SKM-1 (cell line): ENCODE data around the gene TRIO.

ENCODE experiments used
- DNase-seq: peaks from one replicate; lab custom pipeline; 2025; ENCODE audit not compliant: unreplicated experiment; lab: John Stamatoyannopoulos, UW

The TRIO gene

DNA sequence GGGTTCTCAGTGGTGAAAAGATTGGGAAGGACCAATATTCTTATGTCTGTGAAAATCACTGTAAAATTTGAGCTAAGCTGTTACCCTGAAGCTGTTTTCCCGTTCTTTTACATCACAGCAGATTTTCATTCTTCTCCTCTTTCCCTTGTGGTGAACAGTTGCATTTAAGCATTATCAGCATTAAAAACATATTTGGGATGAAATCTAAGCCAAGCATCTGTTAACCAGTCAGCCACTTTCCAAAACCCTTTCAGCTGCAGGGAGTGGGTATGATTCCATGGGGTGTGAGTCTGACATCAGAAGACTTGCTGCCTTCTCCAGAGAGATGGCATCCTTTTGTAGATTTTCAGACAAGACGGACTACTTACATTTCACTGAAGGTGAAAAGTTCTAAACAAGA lies 97.2 kb downstream of the TRIO start:
- DNase-seq, result no peak

DNA sequence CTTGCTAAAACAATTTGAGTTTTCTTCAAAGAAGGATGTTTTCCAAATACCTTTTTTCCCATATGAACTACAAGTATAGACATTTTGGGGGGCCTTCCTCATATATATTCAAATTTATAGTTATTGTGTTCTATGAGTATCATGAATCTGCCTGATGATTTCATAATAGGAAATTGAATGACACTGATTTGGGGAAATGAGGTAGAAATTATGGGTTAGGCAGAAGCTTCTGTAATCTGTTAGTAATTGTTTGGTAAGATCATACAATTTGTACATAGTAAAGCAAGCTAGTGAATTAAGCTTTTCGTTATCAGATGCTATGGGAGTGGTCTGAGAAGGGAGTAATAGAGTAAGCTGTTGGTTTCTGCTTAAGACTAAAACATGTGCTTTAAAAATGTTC lies 98.0 kb downstream of the TRIO start:
- no peak for DNase-seq

DNA sequence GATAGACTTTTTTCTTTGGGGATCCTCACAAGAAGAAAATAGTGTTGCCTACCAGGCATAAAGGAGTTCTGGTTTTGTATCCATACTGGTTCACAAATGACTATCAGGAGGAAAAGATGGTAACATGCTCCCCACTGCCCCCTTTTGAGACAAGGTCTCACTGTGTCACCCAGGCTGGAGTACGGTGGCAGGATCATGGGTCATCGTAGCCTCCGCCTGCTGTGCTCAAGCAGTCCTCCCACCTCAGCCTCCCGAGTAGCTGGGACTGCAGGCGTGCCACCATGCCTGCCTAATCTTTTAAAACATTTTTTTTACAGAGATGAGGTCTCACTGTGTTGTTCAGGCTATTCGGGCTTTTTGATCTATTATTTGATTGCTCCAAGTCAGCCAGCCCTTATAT lies 99.3 kb downstream of the TRIO start:
- DNase-seq, result no peak

DNA sequence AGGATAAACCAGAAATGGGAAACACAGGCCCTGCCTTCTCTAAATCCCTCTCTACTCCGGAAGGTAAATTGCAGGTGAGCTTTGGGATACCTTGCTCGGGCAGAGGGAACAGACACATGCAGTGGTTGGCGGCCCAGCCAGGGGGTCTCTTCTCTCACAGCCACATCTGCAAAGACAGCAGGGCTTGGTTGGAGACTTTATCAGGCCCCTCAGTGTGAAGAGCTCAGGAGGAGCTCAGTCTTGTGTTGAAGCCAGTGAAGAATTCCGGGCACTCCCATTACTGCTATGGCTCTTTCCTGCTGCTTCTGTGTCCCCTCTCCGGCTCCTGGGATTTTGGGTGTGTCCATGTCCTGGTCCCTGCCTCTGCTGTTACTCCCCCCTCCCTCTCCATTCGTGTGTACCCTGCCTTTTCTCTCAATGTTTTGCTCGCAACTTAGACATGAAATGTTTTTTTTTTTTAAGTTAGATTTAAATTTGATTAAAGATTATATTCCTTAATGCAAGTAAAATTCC lies 99.8 kb downstream of the TRIO start:
- DNase-seq, result no peak

DNA sequence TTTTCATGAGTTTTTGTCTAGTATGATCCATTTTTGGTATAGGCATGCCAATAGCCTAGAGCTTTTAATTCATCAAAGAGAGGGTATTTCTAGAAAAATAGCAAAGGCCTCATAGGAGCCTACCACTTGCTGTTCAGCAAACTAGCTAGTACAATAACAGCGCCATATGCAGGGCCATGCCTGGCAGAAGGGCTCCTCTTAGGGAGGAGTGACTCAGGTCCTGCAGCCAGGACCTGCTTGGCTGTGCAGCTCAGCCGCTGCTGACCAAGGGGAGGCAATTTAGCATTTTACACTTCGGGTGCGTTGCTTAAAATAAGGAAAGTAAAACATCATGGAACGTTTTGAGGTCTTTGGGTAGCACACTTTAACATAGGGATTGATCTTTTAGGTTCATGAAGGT lies 100.6 kb downstream of the TRIO start:
- no peak for DNase-seq

DNA sequence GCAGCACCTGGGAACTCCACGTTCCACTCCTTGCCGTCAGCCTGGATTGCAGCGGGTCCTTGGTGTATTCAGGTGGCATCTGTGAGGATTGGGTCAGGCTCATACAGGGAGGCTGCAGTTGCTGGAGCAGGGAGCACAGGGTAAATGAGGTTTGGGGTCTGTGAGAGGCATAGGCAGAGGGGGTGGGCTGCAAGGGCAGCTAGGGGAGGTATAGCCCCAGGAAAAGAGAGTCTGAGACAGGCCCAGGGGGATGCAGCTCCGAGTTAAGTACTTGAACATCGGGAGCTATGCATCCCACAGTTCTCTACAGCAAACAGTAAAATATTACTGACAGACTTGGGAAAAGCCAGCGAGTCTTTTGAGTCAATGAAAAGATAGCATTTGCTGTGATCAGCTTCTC lies 101.6 kb downstream of the TRIO start:
- no peak for DNase-seq

DNA sequence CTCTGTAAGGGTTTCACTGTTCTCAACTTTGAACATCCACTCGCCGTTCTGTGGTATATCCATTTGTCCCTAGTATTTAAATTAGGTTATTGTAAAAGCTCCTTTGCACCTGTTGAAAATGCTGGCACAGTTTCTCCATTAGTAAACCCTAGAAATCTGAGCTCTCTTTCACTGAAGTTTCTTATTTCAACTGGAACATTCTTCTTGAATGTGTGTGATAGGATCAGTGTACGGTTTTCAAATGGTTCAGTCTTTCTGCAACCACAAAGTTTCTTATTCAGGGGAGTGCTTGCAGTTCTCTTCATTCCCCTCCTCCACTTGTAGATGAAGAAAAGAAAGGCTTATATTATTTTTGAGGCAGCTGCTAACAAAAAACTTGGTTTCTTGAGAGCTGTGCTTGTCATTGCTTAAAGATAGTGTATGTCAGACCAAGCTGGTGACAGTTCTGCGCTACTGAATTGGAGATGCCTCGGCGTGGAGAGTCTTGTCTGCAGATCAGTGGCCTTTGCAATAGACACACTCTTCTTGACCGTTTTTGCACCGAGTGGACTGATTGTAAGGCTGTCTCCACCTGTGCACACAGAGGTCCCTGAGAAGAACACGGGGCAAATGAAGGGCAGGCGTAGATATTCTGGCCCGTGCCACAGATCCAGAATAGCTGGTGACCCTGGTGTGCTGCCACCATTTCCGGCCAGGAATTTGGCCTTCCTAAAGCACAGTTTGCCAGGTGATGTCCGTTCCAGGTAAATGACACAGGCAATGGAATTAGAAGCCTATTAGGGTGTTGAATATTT lies 102.2 kb downstream of the TRIO start:
- DNase-seq, result no peak

DNA sequence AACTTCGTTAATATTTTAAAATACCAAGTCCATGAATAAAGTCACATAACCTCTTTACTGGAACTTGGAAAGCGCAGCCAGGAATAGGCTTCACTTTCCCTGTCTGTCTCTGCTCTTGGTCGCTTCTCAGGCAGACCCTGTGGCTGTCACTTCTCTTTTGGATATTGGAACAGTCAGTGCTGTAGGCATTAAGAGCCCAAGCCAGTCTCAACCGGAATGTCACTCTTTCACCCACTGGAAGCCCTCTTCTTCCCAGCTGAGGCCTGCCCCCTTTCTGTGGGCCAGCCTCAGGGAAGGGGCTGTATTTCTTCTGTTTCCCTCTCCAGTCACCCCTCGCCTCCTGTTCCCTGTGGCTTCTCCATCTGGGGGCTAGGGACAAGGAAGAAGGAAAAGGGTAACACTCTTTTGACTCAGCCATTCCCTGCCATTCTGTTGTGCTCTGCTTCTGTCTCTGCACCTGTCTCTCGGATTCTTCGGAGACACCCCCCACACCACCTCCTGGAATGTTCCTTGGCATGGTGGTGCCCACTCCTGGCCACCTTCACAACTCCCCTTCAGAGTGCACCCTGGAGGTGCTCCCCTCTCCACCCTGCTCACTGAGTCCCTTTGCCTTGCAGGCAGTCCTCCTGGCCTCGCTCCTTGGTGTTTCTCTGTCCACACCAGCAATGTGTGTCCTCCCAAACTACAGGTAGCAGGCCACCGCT lies 103.4 kb downstream of the TRIO start:
- no peak for DNase-seq

DNA sequence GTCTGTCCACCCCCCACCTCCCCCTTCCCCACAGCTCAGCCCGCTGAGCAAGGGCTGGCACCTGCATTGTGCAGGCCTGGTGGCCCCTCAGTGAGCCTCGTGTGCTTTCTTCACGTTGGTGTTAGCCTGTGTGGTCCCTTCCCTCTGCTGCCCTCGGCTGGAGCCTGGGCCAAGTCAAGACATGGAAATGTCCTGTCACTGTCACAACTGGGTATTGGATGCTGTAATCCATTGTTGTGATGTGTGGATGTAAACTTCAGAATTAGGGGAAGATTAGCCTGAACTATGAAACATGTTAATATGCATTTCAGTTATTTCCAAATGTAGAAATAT lies 103.9 kb downstream of the TRIO start:
- no peak for DNase-seq

DNA sequence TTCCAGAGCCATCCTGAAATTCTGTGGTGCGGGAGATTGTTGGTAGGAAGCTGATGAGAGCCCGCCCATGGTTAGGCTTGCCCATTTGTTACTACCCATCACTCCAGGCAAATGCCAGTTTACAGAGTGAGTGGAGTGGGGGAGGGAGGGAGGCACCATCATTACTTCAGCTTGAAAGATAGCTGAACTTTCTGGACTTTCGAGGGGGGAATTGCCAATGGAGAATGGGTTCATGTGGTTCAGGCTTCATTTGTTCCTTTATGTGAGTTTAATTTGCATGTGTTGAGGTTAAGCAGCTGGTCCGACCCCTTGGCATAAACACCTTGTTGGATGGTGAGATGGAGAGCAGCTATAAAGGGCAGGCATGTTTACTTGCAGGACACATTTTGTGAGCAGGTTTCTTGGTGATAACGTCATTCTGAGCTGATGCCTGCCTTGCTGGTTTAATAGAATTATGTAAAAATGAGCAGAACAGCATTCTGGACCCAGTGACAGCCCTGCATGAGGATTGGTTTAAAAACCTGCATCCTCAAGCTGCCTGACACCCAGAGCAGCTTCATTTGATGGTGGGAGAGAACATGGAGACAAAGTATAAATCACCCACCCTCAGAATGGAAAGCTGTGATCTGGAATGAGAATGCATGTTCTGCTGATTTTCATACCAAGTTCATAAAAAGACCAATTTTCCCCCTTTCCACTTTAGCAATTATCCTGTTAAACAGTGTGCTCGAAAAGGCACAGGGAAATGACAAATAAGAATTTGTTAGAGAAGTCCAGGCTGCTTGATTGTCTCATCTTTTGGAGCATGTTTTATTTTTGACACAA lies 106.3 kb downstream of the TRIO start:
- no peak for DNase-seq

DNA sequence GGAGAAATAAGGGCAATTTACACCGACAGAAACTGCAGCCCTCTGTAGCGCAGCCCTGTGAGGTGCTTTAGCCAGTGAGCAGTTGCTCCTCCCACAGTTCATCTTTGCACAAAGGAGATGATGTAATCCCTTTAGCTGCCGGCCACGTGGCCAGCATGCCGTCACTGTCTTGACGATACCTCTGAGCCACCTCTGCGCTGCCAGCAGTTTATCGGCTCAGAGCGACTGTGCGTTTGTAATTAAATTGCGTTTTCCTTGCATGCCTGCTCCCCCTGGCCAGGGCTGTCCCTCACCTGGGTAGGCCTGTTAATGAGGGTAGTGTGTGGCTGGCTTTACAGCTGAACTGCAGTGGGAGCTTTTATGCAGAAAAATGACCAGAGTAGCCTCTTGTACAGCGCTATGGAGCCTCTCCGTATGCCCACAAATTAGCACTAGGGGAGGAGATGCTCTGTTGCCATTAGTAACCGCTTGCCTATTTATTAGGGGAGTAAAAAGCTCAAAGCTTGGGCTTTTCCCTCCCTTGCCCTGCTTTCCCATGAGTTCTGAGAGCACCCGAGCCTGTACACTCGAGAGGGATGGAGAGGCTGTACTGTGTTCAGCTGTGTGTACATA lies 107.0 kb downstream of the TRIO start:
- DNase-seq, result no peak

DNA sequence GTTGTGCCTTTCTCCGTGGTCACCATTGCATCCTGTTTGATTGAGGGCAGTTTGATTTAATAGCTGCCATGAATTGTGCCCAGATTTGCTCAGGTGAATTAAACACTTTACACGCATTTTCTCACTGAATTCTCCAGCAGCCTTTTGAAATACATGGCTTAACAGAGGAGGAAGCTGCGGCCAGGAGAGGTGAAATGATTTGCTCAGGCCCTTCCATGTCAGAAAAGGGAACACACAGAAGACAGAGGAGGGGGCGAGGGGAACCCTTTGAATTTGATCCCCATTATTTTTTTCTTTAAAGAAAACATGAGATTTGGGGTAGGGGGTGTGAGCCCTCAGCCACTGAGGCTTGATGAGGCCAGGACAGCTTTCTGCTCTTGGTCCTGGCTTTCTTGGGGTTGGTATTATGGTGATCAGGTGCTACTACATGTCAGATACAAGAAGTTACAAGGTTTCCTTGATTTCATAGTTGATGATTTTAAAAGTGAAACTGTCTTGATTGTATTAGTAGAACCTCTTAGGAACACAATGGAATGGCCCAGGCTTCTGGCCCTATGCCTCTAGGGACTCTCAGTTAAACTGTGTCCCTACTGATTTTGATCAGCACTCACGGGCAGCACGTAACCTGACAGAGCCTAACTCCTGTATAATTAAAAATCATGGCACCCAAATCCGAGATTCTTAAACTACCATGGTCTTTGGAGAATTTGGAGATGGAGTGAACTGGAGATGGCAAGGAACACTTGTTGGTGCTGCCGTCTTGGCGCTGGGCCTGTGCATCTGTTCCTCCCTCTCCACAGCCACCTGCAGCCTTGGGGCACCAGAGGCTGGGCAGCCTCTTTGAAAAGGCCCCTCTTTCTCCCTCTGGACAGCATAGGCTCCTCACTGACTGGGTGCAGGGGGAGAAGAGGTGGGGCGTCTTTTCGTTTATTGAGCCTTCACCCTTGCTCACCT lies 107.9 kb downstream of the TRIO start:
- DNase-seq, result peak; percentile 29

DNA sequence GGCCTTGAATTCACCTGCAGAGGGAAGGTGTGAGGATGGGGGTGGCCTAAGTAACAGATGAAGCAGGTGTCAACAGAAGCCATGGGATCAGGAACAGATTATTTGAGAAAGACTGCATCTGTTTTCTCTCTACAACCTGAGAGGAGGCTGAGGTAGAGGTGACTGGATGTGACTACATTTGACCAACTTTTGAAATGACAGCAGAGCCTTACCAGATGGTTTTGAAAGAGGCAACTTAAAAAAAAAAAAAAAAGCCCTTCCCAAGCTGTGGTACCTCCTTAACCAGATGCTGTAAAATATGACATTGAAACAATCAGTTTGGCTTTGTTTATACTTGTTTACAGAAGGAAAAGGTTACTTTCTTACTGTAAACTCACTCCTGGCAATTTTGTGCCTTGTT lies 108.6 kb downstream of the TRIO start:
- DNase-seq, result no peak

DNA sequence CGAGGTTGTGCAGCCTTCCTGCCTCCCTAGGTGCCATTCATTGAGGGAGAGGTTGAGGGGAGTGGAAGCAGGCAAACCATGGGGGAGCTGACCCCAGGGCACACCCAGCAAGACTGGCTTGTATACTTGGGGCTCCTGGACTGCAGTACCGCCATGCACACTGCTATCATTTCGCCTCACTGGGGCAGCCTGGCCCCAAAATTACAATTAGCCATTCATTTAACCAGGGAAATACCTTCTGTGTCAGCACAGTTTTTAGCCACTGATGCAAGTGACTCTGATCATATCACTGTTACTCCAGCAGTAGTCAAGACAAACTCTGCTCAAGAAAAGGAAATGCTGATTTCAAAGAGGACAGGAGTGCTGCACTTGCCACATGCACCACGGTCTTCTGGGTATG lies 109.7 kb downstream of the TRIO start:
- no peak for DNase-seq

DNA sequence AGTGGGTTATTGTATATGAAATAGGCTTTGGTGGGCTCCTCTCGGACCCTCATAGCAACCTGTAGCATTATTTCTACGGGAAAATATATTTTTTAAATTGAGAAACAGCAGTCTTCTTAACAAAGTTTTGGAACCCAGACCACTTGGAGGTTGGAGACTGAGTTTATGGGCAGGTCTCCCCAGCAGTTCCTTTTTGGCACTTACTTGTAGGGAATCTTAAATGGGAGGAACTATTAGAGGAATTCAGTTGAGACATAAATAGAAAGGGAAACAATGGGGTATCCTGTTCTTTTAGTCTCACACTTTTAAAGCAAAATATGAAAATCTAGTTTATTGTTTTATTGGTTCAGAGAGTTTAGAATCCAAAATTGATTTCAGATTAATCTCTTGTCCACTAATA lies 111.5 kb downstream of the TRIO start:
- DNase-seq, result no peak

DNA sequence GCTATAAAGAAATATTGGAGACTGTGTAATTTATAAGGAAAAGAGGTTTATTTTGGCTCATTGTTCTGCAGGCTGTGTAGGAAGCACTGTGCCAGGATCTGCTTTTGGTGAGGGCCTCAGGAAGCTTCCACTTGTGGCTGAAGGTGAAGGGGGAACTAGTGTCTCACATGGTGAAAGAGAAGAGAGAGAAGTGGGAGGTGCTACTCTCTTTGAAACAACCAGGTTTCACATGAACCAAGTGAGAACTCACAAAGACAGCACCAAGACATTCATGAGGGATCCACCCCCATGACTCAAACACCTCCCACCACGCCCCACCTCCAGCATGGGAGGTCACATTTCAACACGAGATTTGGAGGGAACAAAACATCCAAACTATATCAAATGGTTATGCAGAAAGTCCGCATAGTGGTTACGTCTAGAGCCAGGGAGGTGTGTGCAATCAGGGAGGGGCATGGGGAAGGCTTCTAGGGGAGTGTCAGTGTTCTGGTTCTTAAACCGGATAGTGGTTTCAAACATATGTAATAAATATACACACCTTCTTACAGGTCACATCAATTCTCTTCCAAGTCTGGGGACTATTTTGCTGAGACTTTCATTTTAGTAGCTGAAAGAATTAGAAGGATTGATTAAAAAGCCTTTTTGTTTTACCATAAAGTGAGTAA lies 113.0 kb downstream of the TRIO start:
- no peak for DNase-seq

DNA sequence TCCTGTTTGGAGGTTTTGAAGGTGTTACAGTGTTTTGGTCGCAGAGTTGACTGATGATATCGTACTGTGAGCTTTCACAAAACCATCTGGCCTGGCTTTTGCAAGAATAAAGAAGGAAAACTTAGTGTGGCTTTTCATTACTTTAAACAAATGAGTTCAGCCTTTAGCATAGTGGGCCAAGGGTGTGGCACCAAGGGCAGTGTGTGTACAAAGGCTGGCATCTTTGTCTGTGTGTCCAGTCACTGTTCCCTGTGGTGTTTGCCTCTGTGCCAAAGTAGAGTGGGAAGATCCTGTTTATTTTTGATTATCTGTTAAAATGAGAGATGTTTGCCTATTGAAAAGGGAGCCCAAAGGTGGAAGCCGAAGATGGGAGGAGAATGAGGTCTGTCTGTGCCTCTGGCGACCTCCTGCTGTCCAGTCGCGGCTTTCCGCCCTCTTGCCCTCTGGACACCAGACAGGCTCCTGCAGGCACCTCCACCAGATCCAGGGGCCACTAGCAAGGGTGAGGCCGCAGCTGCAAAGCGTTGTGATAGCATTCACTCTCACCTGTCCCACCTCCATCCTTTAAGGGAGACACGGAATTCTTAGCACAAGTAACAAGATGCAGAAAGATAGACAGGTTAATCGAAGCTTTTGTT lies 113.7 kb downstream of the TRIO start:
- no peak for DNase-seq

DNA sequence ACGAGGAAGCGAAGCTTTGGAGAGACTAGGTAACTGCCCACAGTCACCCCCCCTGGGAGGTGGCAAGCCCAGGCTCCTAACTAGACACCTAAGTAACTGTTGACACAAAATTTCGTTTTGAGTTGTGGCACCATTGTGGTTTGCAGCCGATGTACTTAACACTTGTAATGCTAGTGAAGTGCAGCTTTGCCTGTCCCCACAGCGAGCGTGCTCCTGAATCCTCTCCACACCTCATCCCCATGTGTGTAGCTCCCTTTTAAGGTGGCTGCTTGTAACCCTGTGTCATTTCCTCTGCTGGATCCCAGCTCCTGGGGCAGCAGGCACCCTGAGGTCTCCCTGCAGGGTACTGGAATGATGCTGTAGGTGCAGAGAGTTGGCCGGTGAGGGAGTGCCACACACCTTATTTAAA lies 114.9 kb downstream of the TRIO start:
- no peak for DNase-seq

DNA sequence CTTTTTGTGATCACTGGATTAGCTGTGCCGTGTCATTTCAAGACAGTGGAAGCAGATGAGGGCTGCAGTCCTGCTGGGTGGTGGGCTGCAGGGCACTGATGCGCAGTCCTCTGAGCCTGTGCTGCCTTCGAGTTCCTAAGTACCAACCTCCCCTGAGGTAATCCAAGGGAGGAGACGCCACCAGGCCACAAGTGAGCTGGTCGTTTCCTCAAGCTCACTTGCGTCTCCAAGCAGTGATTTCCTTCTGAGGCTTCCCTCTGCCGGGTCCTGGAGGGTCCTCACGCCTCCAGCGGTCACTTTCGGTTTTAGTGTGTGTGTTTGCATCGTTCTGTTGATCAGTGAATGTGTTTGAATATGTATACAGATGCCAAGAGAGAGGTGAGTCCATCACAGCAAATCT lies 115.7 kb downstream of the TRIO start:
- DNase-seq, result no peak
